Nucleus accumbens (tissue), 56 donors: ENCODE results near the gene MBD3L2.
"Not testable (repeated sequence)": the region's sequence is repeated elsewhere in the genome, so short reads cannot be mapped to it uniquely, and the experiment has no call there.

Experiments used
- DNase-seq, 56 donors: peaks; one replicate each; lab custom pipeline; 2025; lab: John Stamatoyannopoulos, UW

The MBD3L2 gene

DNA sequence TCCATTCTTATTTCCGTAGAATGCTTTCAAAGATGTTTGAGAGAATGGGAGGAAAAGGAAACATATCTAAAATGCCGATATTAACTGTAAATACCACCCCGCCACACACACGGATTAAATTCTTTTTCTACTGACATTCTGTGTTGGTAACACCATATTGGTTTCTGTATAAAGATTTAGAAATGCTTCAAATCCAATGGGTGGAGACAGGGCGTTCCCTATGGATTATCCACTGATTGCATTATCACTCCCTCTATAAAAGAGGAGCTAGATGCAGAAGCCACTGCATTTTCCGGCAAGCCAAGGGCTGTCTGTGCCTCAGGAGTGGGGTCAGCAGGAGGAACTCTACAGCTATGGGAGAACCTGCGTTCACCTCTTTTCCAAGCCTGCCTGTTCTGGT lies at the start of gene MBD3L2:
MBD3L2 (plus strand) TSS at position 301 of the 400 bp plus-strand sequence; CDS start at position 354, 53 bp downstream.
- not testable (repeated sequence) for DNase-seq

DNA sequence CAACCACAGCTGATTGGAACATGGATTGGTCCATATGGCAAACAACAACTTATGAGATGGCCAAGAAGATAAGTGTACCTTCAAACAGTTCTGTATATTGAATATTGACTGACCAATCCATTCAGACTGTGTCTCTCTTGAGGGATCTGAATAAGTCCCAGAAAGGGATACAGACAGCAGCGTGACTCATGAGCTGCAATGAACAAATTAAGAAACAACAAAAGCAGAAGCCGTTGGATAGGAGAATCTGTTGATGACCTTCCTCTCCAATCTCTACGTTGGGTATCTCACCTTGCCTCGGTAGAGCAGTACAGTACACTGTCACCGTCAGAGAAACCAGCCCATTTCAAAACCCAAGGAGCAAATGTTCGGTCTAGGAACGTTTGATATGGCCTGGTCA lies 49.2 kb upstream of the MBD3L2 start:
- DNase-seq: no peak

DNA sequence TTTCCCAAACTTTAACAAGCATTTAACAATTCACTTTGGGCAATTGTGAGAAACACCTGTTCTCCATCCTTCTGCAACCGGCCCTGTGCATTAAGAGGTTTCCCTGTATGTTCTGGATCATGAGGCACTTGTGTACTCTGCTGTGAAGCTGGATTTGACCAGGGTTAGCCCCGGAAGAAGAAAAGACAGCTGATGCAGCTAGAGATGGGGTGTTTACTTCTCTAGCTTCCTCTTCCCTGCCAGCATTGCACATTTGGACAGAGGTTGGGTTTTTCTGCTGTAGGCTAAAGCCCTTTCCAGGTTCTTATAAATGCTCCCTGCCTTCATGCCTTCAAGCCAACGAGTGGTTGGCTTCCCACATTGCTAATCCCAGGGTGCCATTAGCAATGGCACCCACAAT lies 48.8 kb upstream of the MBD3L2 start:
- DNase-seq: peak in 1 of 56 donors; percentile 7

GRCh38 chr19:7000816-7001215 lies 48.3 kb upstream of the MBD3L2 start:
- DNase-seq: no peak

GRCh38 chr19:7004313-7004931 lies 44.7 kb upstream of the MBD3L2 start:
- DNase-seq: no peak

GRCh38 chr19:7006135-7006704 lies 42.9 kb upstream of the MBD3L2 start:
- DNase-seq: no peak

- DNase-seq: no peak
Measured at GRCh38 chr19:7007859-7008258, 41.3 kb upstream of the MBD3L2 start.

DNA sequence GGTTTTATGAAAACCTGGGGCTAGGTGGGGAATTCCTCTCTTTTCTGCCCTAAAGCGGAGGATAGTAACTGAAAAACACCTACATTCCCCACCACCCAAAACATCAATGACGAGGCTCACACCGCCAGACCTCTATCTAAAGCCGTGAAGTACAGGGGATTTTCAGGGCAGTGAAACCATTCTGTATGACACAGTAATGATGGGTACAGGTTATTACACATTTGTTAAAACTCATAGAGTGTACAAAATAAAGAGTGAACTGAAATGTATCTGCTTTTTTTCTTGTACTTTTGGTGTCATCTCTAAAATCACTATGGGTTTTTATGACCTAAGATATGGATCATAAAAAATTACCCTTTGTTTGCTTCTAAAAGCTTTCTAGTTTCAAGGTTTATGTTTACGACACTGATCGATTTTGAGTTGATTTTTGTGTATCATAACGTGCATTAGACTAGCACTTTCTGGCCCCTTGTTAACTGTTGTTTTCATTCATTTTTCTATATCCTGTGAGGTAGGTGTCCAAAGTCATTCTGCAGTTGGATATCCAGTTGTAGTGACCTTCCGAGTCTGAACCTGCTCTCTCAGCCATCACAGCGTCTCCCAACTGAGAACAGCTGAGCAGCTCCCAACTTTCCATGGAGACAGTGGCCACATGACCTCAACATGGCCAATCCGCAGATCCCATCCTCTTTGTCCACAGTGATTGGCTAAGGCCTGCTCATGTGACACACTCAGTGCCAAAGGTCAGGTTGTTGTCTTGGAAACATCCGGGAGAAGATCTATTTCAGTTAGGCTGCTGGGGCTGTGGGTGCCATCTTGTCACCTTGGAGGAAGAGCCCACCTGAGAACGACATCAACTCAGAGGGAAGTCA lies 38.2 kb upstream of the MBD3L2 start:
- DNase-seq: no peak

DNA sequence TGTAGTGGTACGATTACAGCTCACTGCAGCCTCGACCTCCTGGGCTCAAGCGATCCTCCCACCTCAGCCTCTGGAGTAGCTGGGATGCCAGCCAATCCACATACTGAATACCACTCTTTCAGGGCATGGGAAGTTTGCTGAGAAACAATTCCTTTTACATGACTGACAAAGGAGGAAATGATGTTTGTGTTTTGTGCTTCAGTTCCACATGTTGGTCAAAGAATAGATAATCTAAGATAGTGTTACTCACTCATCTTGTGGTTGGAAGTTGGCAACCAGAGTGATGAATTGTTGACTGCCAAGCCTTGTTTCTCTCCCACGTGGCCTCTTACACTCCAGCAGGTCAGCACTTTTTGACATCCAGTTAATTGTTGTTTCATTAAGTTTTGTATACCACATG lies 35.4 kb upstream of the MBD3L2 start:
- DNase-seq: no peak

- no peak for DNase-seq
Measured at GRCh38 chr19:7018828-7019227, 30.3 kb upstream of the MBD3L2 start.

DNA sequence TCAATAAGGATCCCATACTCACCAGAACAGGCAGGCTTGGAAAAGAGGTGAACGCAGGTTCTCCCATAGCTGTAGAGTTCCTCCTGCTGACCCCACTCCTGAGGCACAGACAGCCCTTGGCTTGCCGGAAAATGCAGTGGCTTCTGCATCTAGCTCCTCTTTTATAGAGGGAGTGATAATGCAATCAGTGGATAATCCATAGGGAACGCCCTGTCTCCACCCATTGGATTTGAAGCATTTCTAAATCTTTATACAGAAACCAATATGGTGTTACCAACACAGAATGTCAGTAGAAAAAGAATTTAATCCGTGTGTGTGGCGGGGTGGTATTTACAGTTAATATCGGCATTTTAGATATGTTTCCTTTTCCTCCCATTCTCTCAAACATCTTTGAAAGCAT lies 27.8 kb upstream of the MBD3L2 start, which contains the start of gene MBD3L2B:
MBD3L2B (minus strand) TSS at position 101 of the 400 bp plus-strand sequence; CDS start at position 67, 34 bp downstream.
- DNase-seq: not testable (repeated sequence)

- not testable (repeated sequence) for DNase-seq
Measured at GRCh38 chr19:7028790-7029189, 20.3 kb upstream of the MBD3L2 start.

GRCh38 chr19:7030278-7030677 lies 18.8 kb upstream of the MBD3L2 start, which contains the start of gene MBD3L5:
TSS of gene MBD3L5 (plus strand) at chr19:7030578. CDS start at chr19:7030612, 34 bp downstream.
- DNase-seq: not testable (repeated sequence)

GRCh38 chr19:7040079-7040478 lies 9.0 kb upstream of the MBD3L2 start, which contains the start of gene MBD3L4:
TSS of gene MBD3L4 (minus strand) at chr19:7040179. CDS start at chr19:7040144, 35 bp downstream.
- DNase-seq: not testable (repeated sequence)

DNA sequence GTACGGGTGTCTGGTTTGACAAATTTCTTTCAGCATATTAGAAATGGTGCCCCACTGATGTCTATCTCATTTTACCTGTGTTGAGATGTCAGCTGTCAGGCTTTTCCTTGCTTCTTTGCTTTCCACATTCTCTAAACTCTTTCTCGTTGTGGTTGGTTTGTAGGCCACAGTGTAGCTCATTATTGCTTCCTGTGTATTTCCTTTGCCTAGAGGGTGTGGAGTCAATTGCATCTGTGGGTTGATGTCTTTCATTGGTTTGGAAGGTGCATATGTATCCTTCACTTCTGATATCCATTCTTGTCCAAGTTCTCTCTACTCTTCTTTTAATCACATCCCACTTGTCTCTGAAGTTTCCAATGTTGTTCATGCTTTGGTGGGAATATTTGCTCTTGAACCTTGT lies 7.6 kb upstream of the MBD3L2 start:
- not testable (repeated sequence) for DNase-seq

- DNase-seq: not testable (repeated sequence)
Measured at GRCh38 chr19:7051421-7051820, 2.3 kb downstream of the MBD3L2 start.

DNA sequence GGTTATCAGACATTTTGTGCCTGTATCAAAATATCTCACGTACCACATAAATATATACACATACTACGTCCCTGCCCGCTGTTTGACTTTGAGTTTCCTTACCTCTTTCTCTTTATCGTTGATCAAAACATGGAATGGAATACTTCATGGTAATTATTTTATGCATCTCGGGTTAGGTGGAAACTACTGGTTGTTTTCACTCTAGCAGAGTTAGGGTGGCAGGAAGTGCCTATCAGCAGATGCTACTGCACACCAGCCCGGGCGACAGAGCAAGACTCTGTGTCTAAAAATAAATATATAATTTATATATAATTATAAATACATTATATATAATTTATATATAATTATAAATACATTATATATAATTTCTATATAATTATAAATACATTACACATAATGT lies 3.8 kb downstream of the MBD3L2 start:
- DNase-seq: not testable (repeated sequence)

- not testable (repeated sequence) for DNase-seq
Measured at GRCh38 chr19:7054635-7055368, 5.7 kb downstream of the MBD3L2 start.

- not testable (repeated sequence) for DNase-seq
Measured at GRCh38 chr19:7055679-7056078, 6.6 kb downstream of the MBD3L2 start.

DNA sequence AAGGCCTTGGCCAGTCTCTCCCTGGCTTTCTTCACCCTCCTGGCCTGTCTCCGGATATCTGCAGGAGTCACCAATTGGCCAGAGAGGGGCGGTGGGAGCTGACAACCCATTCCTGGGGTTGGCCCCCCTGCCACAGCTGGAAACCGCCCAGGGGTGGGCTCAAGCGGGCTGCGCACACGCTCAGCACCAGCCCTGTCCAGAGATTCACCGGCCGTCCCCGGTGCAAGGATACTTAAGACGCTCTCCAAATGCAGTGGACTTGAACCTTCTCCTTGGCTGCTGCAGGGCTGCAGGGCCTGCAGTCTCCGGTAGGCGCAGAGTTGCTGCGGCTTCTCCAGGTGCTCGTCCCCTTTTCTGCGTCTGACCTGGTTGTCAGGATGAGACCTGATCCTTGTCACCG lies 7.2 kb downstream of the MBD3L2 start:
- not testable (repeated sequence) for DNase-seq
